Thyroid gland (tissue), 4 donors: ENCODE results near the gene PFN3.

Source experiments
- CTCF ChIP-seq, 6 experiments: fragments of 200-600 bp in 3 of 6; fragments of 450-650 bp in 3 of 6; sonication (generic) in 3 of 6; IDR thresholded peaks; one replicate each; pipeline ENCODE4 v1.5.1; 2016 to 2019; ENCODE audit warnings: antibody characterized with exemption in 6 of 6, mild to moderate bottlenecking in 2 of 6, inconsistent platforms in 1 of 6, moderate library complexity in 1 of 6
- POLR2A ChIP-seq, 2 donors: fragments of 450-650 bp; IDR thresholded peaks; one replicate each; pipeline ENCODE4 v1.6.1; 2017; ENCODE audit warnings: antibody characterized with exemption in 2 of 2, mild to moderate bottlenecking in 2 of 2, moderate library complexity in 1 of 2

GRCh38 chr5:177386542-177386941, 13.9 kb downstream of the PFN3 start:
- TF ChIP-seq CTCF (IDR thresholded peaks at IDR 0.05) (no peak), POLR2A (IDR thresholded peaks at IDR 0.05) (no peak)
